Hepatocyte (in vitro differentiated cells): ENCODE measurements around the gene CTNND2.

Experiments
- EZH2 ChIP-seq: fragments of 200-600 bp; sonication (generic); IDR thresholded peaks from 2 replicates; pipeline ENCODE4 v1.6.1; 2016; ENCODE audit warnings: antibody characterized with exemption, mild to moderate bottlenecking, borderline replicate concordance
- EZH2phosphoT487 ChIP-seq: fragments of 200-600 bp; sonication (generic); IDR thresholded peaks from one replicate; pipeline ENCODE4 v1.6.1; 2018; ENCODE audit warnings: antibody characterized with exemption, mild to moderate bottlenecking, low read depth, moderate library complexity; ENCODE audit not compliant: unreplicated experiment, severe bottlenecking
- TF ChIP-seq, protein P1 (sequence below): fragments of 200-600 bp; sonication (generic); IDR thresholded peaks from 2 replicates; pipeline ENCODE4 v1.5.1; 2016; ENCODE audit warnings: antibody characterized with exemption, mild to moderate bottlenecking; ENCODE audit not compliant: poor library complexity

DNA sequence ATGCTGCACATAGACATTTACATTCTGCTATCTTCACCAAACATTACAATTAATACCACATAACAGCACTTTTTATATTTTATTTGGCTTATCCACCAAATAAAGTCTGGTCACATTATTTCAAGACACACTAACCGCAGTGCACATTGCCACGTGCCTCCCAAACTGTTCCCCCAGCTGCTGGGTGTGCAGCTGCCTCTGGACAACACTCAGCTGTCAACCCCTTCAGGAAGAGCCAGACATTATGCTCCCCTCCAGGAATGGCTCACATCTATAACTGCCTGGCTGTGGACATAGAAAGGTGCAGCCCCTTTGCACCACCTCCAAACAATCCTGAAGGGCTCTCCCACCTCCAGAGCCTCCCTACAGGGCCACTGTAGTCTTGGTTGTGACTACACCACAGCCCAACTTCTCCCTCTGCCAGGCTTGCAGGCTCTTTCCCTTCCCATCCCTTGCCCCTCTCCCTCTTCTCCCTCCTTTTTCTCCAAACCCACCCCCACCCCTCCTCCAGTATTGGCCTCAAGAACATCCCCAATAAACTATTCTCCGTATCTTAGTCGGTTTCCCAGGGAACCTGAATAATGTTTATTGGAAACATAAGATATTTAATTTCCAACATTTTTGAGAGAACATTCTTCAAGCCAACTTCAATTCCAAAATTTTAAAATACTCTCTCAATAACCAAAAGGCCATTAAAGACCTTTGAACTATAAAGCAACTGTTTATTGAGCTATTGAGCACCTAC, 372.3 kb downstream of the CTNND2 start:
- TF ChIP-seq EZH2 = no peak
- TF ChIP-seq, protein P1, sequence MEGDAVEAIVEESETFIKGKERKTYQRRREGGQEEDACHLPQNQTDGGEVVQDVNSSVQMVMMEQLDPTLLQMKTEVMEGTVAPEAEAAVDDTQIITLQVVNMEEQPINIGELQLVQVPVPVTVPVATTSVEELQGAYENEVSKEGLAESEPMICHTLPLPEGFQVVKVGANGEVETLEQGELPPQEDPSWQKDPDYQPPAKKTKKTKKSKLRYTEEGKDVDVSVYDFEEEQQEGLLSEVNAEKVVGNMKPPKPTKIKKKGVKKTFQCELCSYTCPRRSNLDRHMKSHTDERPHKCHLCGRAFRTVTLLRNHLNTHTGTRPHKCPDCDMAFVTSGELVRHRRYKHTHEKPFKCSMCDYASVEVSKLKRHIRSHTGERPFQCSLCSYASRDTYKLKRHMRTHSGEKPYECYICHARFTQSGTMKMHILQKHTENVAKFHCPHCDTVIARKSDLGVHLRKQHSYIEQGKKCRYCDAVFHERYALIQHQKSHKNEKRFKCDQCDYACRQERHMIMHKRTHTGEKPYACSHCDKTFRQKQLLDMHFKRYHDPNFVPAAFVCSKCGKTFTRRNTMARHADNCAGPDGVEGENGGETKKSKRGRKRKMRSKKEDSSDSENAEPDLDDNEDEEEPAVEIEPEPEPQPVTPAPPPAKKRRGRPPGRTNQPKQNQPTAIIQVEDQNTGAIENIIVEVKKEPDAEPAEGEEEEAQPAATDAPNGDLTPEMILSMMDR = no peak
- TF ChIP-seq EZH2phosphoT487 = no peak
